ENCODE results near the gene IKZF5. TPM values are rescaled to one million over a fixed set of nuclear protein-coding genes. Genes with fewer than 3 reads are reported as not detected.

IKZF5 gene
- total RNA-seq, 1 donor from 2014 or later: 12.4 TPM

- no peaks in the 10 kb centered on the region for H3K9me3 Mint-ChIP-seq
- no peaks in the 10 kb centered on the region for H3K4me1 Mint-ChIP-seq
- peaks cover 4% of the 10 kb centered on the region for H3K36me3 Mint-ChIP-seq
- no peak for DNase-seq (ENCODE audit: low spot score in 2 of 2, unreplicated experiment in 2 of 2)
- H3K4me3 Mint-ChIP-seq: no peak overlapping the region
- H3K27ac Mint-ChIP-seq: no peak overlapping the region
- TF ChIP-seq, protein P1, sequence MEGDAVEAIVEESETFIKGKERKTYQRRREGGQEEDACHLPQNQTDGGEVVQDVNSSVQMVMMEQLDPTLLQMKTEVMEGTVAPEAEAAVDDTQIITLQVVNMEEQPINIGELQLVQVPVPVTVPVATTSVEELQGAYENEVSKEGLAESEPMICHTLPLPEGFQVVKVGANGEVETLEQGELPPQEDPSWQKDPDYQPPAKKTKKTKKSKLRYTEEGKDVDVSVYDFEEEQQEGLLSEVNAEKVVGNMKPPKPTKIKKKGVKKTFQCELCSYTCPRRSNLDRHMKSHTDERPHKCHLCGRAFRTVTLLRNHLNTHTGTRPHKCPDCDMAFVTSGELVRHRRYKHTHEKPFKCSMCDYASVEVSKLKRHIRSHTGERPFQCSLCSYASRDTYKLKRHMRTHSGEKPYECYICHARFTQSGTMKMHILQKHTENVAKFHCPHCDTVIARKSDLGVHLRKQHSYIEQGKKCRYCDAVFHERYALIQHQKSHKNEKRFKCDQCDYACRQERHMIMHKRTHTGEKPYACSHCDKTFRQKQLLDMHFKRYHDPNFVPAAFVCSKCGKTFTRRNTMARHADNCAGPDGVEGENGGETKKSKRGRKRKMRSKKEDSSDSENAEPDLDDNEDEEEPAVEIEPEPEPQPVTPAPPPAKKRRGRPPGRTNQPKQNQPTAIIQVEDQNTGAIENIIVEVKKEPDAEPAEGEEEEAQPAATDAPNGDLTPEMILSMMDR (IDR thresholded peaks at IDR 0.05; ENCODE audit: unreplicated experiment): no peak
- H3K27me3 Mint-ChIP-seq (ENCODE audit: low read depth): no peaks in the 10 kb centered on the region
Observed at GRCh38 chr10:123042708-123043408, 34.3 kb upstream of the IKZF5 start.

GRCh38 chr10:123039632-123039930 lies 31.0 kb upstream of the IKZF5 start:
- DNase-seq (ENCODE audit: low spot score in 2 of 2, unreplicated experiment in 2 of 2): no peak
- no peak overlapping the region for H3K4me3 Mint-ChIP-seq
- no peaks in the 10 kb centered on the region for H3K9me3 Mint-ChIP-seq
- no peaks in the 10 kb centered on the region for H3K4me1 Mint-ChIP-seq
- no peak overlapping the region for H3K27ac Mint-ChIP-seq
- no peaks in the 10 kb centered on the region for H3K27me3 Mint-ChIP-seq (ENCODE audit: low read depth)
- TF ChIP-seq, protein P1 (IDR thresholded peaks at IDR 0.05; ENCODE audit: unreplicated experiment): no peak
- peaks cover 8% of the 10 kb centered on the region for H3K36me3 Mint-ChIP-seq

- no peak overlapping the region for H3K27ac Mint-ChIP-seq
- no peak overlapping the region for H3K4me3 Mint-ChIP-seq
- no peaks in the 10 kb centered on the region for H3K4me1 Mint-ChIP-seq
- TF ChIP-seq, protein P1 (IDR thresholded peaks at IDR 0.05; ENCODE audit: unreplicated experiment): no peak
- peaks cover 9% of the 10 kb centered on the region for H3K36me3 Mint-ChIP-seq
- H3K9me3 Mint-ChIP-seq: no peaks in the 10 kb centered on the region
- H3K27me3 Mint-ChIP-seq (ENCODE audit: low read depth): no peaks in the 10 kb centered on the region
- DNase-seq (ENCODE audit: low spot score in 2 of 2, unreplicated experiment in 2 of 2): no peak
Observed at GRCh38 chr10:123038782-123039631, 30.4 kb upstream of the IKZF5 start.

DNA sequence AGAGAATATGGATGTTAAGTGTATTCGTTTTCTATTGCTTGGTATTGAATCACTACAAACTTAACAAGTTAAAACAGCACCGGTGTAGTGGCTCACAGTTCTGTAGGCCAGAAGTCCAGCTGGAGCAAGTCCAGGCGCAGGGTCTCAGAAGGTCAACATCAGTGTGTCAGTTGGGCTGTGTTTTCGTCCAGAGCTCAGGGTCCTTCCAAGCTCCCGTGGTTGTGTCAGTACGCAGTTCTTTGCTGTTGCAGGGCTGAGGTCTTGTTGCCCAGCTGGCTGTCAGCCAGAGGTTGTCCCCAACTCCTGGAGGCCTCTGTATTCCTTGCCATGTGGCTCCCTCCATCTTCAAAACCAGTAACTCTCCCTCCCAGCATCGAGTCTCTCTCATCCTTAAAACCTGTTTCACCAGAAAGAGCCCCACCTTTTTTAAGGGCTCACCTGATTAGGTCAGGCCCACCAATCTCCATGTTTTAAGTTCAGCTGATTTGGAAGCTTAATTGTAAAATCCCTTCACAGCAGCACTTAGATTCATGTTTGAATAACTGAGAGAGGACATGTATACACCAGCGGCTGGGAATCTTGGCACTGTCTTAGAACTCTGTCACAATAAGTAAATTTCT lies 27.0 kb upstream of the IKZF5 start:
- Mint-ChIP-seq H3K9me3 (no peaks in the 10 kb centered on the region), H3K27me3 (ENCODE audit: low read depth) (no peaks in the 10 kb centered on the region), H3K27ac (no peak overlapping the region), H3K4me3 (no peak overlapping the region), H3K36me3 (peaks cover 10% of the 10 kb centered on the region), H3K4me1 (no peaks in the 10 kb centered on the region)
- no peak for DNase-seq (ENCODE audit: low spot score in 2 of 2, unreplicated experiment in 2 of 2)
- TF ChIP-seq, protein P1 (IDR thresholded peaks at IDR 0.05; ENCODE audit: unreplicated experiment): no peak

DNA sequence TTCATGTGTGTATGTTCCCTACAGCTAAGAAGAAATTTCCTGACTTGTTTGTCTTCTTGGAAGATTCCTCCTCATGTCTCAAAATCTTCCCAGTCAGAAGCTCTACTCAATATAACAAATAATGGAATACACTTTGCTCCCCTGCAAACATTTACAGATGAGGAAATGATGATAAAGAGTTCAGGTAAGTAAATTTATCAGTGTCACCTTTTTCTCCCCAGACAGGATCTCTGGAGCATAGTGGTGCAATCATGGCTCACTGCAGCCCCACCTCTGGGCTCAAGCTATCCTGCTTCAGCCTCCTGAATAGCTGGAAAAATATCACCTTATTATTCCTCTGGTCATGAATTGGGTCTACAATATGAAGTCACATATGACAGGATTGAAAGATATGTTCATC lies 25.7 kb upstream of the IKZF5 start:
- H3K4me1 Mint-ChIP-seq: no peaks in the 10 kb centered on the region
- DNase-seq (ENCODE audit: low spot score in 2 of 2, unreplicated experiment in 2 of 2): no peak
- TF ChIP-seq, protein P1 (IDR thresholded peaks at IDR 0.05; ENCODE audit: unreplicated experiment): no peak
- peaks cover 10% of the 10 kb centered on the region for H3K36me3 Mint-ChIP-seq
- no peak overlapping the region for H3K27ac Mint-ChIP-seq
- no peak overlapping the region for H3K4me3 Mint-ChIP-seq
- H3K9me3 Mint-ChIP-seq: no peaks in the 10 kb centered on the region
- no peaks in the 10 kb centered on the region for H3K27me3 Mint-ChIP-seq (ENCODE audit: low read depth)

Data from mesothelial cell of epicardium (in vitro differentiated cells).